ENCODE results near the gene LPP. TPM values are rescaled to one million over a fixed set of nuclear protein-coding genes. Genes with fewer than 3 reads are reported as not detected.

The LPP gene
- polyA plus RNA-seq, 1 donor (not counting 4 experiments of a cell fraction or from before 2014, with no cell fraction given): 16.0 TPM

DNA sequence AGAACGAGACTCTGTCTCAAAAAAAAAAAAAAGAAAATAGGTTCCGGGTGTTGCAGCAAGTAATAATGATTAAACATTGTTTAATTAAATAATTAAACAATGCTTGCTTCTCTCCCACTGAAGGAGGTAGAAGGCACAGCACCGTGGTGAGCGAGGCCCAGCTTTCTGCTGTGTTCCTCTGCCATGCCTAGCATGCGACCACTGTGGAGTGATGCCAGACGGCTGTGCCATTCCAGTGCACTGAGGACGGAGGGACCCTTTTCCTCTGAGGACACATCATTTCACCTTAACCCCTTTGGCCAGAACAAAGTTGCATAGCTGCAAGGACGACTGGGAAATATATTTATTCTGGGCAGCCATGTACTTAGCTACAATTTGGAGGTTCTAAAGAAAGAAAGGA is 695.0 kb downstream of the LPP start:
- peaks cover 11% of the 10 kb centered on the region for H3K4me1 ChIP-seq (ENCODE audit: control insufficient read depth, extremely low read depth, insufficient read depth, low read length)
- no peaks in the 10 kb centered on the region for H3K9me1 ChIP-seq (ENCODE audit: control insufficient read depth, extremely low read depth, insufficient read depth, low read length)
- H3K4me3 ChIP-seq (ENCODE audit: control insufficient read depth in 2 of 3, extremely low read depth in 1 of 3, insufficient read depth in 2 of 3, low read depth in 1 of 3, low read length in 3 of 3): no peak overlapping the region
- H2AFZ ChIP-seq (ENCODE audit: control insufficient read depth, low read length): no peak overlapping the region
- H3K79me2 ChIP-seq (ENCODE audit: control insufficient read depth, insufficient read depth, low read length): no peaks in the 10 kb centered on the region
- H3K4me2 ChIP-seq (ENCODE audit: control insufficient read depth, extremely low read depth, insufficient read depth, low read depth, low read length): no peak overlapping the region
- H4K20me1 ChIP-seq (ENCODE audit: control insufficient read depth, extremely low read depth, insufficient read depth, low read length): no peaks in the 10 kb centered on the region
- H3K27me3 ChIP-seq (ENCODE audit: control insufficient read depth, extremely low read depth, insufficient read depth, low read length): no peaks in the 10 kb centered on the region
- no peaks in the 10 kb centered on the region for H3K36me3 ChIP-seq (ENCODE audit: control insufficient read depth in 2 of 2, extremely low read depth in 1 of 2, insufficient read depth in 2 of 2, low read length in 2 of 2)
- TF ChIP-seq CTCF (optimal IDR thresholded peaks at IDR 0.05 in 1 of 3, IDR thresholded peaks at IDR 0.05 in 1 of 3, conservative IDR thresholded peaks at IDR 0.05 in 1 of 3; ENCODE audit: extremely low read depth in 1 of 3, insufficient read depth in 2 of 3, low read length in 3 of 3) (no peak), EZH2 (IDR thresholded peaks at IDR 0.05; ENCODE audit: low read length) (no peak)
- FAIRE-seq (no peak), DNase-seq (ENCODE audit: low read depth, low spot score) (no peak)
- H3K9ac ChIP-seq (ENCODE audit: control insufficient read depth, extremely low read depth, insufficient read depth, low read length): no peak overlapping the region
- H3K27ac ChIP-seq (ENCODE audit: control insufficient read depth, insufficient read depth, low read length): no peak overlapping the region
- dilution Hi-C loops (cut with MboI; ENCODE audit: extremely low pct_ligation_motif_present, low sequenced_read_pairs): no loop called here
- H3K9me3 ChIP-seq (ENCODE audit: control insufficient read depth, low read depth, low read length): no peaks in the 10 kb centered on the region

- H3K4me3 ChIP-seq (ENCODE audit: control insufficient read depth in 2 of 3, extremely low read depth in 1 of 3, insufficient read depth in 2 of 3, low read depth in 1 of 3, low read length in 3 of 3): peak overlapping the region in 1 of 3 experiments; percentile 16
- peak overlapping the region; percentile 65 for H2AFZ ChIP-seq (ENCODE audit: control insufficient read depth, low read length)
- H3K4me1 ChIP-seq (ENCODE audit: control insufficient read depth, extremely low read depth, insufficient read depth, low read length): peaks cover 33% of the 10 kb centered on the region
- H3K27me3 ChIP-seq (ENCODE audit: control insufficient read depth, extremely low read depth, insufficient read depth, low read length): no peaks in the 10 kb centered on the region
- H3K9me3 ChIP-seq (ENCODE audit: control insufficient read depth, low read depth, low read length): no peaks in the 10 kb centered on the region
- no peaks in the 10 kb centered on the region for H3K9me1 ChIP-seq (ENCODE audit: control insufficient read depth, extremely low read depth, insufficient read depth, low read length)
- DNase-seq (ENCODE audit: low read depth, low spot score) (no peak), FAIRE-seq (no peak)
- no peaks in the 10 kb centered on the region for H3K79me2 ChIP-seq (ENCODE audit: control insufficient read depth, insufficient read depth, low read length)
- TF ChIP-seq CTCF (optimal IDR thresholded peaks at IDR 0.05 in 1 of 3, IDR thresholded peaks at IDR 0.05 in 1 of 3, conservative IDR thresholded peaks at IDR 0.05 in 1 of 3; ENCODE audit: extremely low read depth in 1 of 3, insufficient read depth in 2 of 3, low read length in 3 of 3): peak in 1 of 3 experiments; percentile 11
- no peak for TF ChIP-seq EZH2 (IDR thresholded peaks at IDR 0.05; ENCODE audit: low read length)
- H3K36me3 ChIP-seq (ENCODE audit: control insufficient read depth in 2 of 2, extremely low read depth in 1 of 2, insufficient read depth in 2 of 2, low read length in 2 of 2): no peaks in the 10 kb centered on the region
- dilution Hi-C loops (cut with MboI; ENCODE audit: extremely low pct_ligation_motif_present, low sequenced_read_pairs): no loop called here
- no peaks in the 10 kb centered on the region for H4K20me1 ChIP-seq (ENCODE audit: control insufficient read depth, extremely low read depth, insufficient read depth, low read length)
- peak overlapping the region; percentile 94 for H3K27ac ChIP-seq (ENCODE audit: control insufficient read depth, insufficient read depth, low read length)
- H3K4me2 ChIP-seq (ENCODE audit: control insufficient read depth, extremely low read depth, insufficient read depth, low read depth, low read length): peak overlapping the region; percentile 82
- H3K9ac ChIP-seq (ENCODE audit: control insufficient read depth, extremely low read depth, insufficient read depth, low read length): peak overlapping the region; percentile 64
Observed at GRCh38 chr3:188853856-188854771, 700.2 kb downstream of the LPP start.

Data from keratinocyte (primary cell).